Uterus (tissue), 2 donors: ENCODE measurements around the gene RABGAP1L.

Experiments used
- CTCF ChIP-seq, 4 experiments: fragments of 200-600 bp in 2 of 4; fragments of 450-650 bp in 2 of 4; sonication (generic) in 2 of 4; IDR thresholded peaks; one replicate each; pipeline ENCODE4 v1.5.1; 2016 to 2019; ENCODE audit warnings: antibody characterized with exemption in 4 of 4, mild to moderate bottlenecking in 2 of 4, moderate library complexity in 1 of 4
- POLR2A ChIP-seq, 2 donors: fragments of 450-650 bp; IDR thresholded peaks; one replicate each; pipeline ENCODE4 v1.6.1; 2016; ENCODE audit warnings: antibody characterized with exemption in 2 of 2, mild to moderate bottlenecking in 1 of 2, moderate library complexity in 1 of 2

- TF ChIP-seq CTCF (IDR thresholded peaks at IDR 0.05) (no peak), POLR2A (IDR thresholded peaks at IDR 0.05) (no peak)
These were observed 107.8 kb downstream of the RABGAP1L start for GRCh38 chr1:174266991-174267612.
